K562 (cell line): ENCODE measurements around the gene ATP9B.

Source experiments
- ESRRA ChIP-seq: fragments of 450-650 bp; IDR thresholded peaks from 2 replicates; pipeline ENCODE4 v1.6.1; 2014; ENCODE audit warnings: low read depth, mild to moderate bottlenecking, moderate library complexity, borderline replicate concordance
- KAT7 ChIP-seq: sonication (generic); formaldehyde crosslinking; IDR thresholded peaks from 2 replicates; pipeline ENCODE4 v1.8.0; 2022; ENCODE audit warnings: missing genetic modification reagents, mild to moderate bottlenecking, borderline replicate concordance
- RAD21 ChIP-seq, 2 experiments: fragments of 250-450 bp in 1 of 2; fragments of 450-650 bp in 1 of 2; sonication (Bioruptor Pico) in 1 of 2; formaldehyde crosslinking in 1 of 2; IDR thresholded peaks in 1 of 2; conservative IDR thresholded peaks in 1 of 2; 2 replicates each; pipeline versions ENCODE4 v1.4.0 to v1.8.0; 2020 to 2022; ENCODE audit warnings: mild to moderate bottlenecking in 2 of 2, moderate library complexity in 1 of 2
- RBBP5 ChIP-seq: fragments of 200-600 bp; sonication (generic); IDR thresholded peaks from 2 replicates; pipeline ENCODE4 v1.6.1; 2012; ENCODE audit warnings: borderline replicate concordance, mild to moderate bottlenecking, low read length, control low read depth, inconsistent platforms; ENCODE audit not compliant: insufficient read depth, poor library complexity, severe bottlenecking
- TBP ChIP-seq: optimal IDR thresholded peaks from 2 replicates; pipeline ENCODE3; 2011; ENCODE audit warnings: low read depth, low read length, improper control_type of control experiment
- TF ChIP-seq, protein P1 (sequence below), 2 experiments: fragments of 450-650 bp; formaldehyde crosslinking in 1 of 2; IDR thresholded peaks; 2 replicates each; pipeline versions ENCODE4 v1.4.0 to v1.6.1; 2014 to 2020; ENCODE audit warnings: mild to moderate bottlenecking in 2 of 2, borderline replicate concordance in 1 of 2, low read depth in 1 of 2

DNA sequence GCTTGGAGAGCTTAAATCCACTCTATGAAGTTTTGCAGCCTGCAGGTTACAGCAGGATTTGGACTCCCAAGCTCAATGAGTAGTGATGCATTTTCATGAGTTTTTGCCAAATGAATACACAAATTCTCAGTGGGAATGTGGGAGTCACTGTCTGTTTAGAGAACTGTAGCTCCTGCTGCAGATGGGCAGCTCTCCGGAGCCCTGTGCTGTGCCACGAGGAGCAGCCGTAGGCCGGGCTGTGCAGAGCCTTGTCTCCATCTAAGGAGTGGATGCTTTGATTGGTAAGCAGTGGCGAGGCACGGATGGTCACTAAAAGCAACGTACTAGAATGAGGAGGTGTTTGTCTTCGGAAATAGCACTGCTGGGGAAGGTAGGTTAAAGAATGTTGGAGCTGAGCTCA is 230.5 kb downstream of the ATP9B start:
- TF ChIP-seq TBP (no peak), RAD21 (CRISPR knock-in tag; conservative IDR thresholded peaks at IDR 0.05 in 1 of 2, IDR thresholded peaks at IDR 0.05 in 1 of 2) (no peak), RBBP5 (no peak), ESRRA (no peak), KAT7 (CRISPR knock-in tag) (no peak)
- TF ChIP-seq, protein P1, sequence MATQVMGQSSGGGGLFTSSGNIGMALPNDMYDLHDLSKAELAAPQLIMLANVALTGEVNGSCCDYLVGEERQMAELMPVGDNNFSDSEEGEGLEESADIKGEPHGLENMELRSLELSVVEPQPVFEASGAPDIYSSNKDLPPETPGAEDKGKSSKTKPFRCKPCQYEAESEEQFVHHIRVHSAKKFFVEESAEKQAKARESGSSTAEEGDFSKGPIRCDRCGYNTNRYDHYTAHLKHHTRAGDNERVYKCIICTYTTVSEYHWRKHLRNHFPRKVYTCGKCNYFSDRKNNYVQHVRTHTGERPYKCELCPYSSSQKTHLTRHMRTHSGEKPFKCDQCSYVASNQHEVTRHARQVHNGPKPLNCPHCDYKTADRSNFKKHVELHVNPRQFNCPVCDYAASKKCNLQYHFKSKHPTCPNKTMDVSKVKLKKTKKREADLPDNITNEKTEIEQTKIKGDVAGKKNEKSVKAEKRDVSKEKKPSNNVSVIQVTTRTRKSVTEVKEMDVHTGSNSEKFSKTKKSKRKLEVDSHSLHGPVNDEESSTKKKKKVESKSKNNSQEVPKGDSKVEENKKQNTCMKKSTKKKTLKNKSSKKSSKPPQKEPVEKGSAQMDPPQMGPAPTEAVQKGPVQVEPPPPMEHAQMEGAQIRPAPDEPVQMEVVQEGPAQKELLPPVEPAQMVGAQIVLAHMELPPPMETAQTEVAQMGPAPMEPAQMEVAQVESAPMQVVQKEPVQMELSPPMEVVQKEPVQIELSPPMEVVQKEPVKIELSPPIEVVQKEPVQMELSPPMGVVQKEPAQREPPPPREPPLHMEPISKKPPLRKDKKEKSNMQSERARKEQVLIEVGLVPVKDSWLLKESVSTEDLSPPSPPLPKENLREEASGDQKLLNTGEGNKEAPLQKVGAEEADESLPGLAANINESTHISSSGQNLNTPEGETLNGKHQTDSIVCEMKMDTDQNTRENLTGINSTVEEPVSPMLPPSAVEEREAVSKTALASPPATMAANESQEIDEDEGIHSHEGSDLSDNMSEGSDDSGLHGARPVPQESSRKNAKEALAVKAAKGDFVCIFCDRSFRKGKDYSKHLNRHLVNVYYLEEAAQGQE (IDR thresholded peaks at IDR 0.05; ENCODE audit: borderline replicate concordance), result no peak
- TF ChIP-seq, protein P1 (CRISPR knock-in tag; IDR thresholded peaks at IDR 0.05; ENCODE audit: low read depth), result no peak
